ENCODE results near the gene NEXMIF. TPM values are rescaled to one million over a fixed set of nuclear protein-coding genes. Genes with fewer than 3 reads are reported as not detected.
"Not testable (repeated sequence)": the region's sequence is repeated elsewhere in the genome, so short reads cannot be mapped to it uniquely, and the experiment has no call there.

The NEXMIF gene
- total and polyA plus RNA-seq, 2 experiments from 2014 or later, result 0.25 to 0.80 TPM

DNA sequence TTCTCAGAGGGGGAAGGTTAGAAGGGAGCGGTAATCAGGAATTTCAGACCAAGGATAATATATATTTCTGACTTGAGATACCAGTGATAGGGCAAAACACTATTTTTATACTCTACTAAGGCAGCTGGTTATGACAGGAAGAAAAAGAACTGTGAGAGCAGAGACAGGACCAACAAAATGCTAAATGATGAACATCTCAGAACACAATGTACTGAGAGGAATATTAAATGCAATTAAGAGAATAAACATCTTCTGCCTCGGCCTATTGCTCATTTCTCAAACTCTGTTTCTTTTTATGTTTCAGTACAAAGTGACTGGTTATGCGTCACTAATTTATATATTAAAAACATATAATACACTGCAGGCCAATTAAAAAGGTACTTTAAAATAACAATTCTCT, 188.8 kb downstream of the NEXMIF start:
- no peak overlapping the region for H3K27ac ChIP-seq
- H3K4me1 ChIP-seq (ENCODE audit: insufficient read depth), result no peaks in the 10 kb centered on the region
- H3K36me3 ChIP-seq (replicated peaks; ENCODE audit: insufficient read depth, low read depth), result no peaks in the 10 kb centered on the region
- WGBS (ENCODE audit: low lambda C conversion rate, missing lambda C conversion rate), result 76% methylated on average over 3 of the region's 3 CpGs
- no peak overlapping the region for H3K4me2 ChIP-seq
- H3K9me2 ChIP-seq (replicated peaks; ENCODE audit: insufficient read depth), result no peaks in the 10 kb centered on the region
- H3K79me2 ChIP-seq, result no peaks in the 10 kb centered on the region
- no peaks in the 10 kb centered on the region for H3K9me3 ChIP-seq (ENCODE audit: low read depth)
- H3K27me3 ChIP-seq, result no peaks in the 10 kb centered on the region
- DNase-seq (ENCODE audit: low spot score), result no peak
- H2AFZ ChIP-seq, result no peak overlapping the region
- no peak overlapping the region for H3K4me3 ChIP-seq
- no peaks in the 10 kb centered on the region for H4K20me1 ChIP-seq (ENCODE audit: insufficient read depth, poor library complexity, severe bottlenecking)
- TF ChIP-seq, protein P1, sequence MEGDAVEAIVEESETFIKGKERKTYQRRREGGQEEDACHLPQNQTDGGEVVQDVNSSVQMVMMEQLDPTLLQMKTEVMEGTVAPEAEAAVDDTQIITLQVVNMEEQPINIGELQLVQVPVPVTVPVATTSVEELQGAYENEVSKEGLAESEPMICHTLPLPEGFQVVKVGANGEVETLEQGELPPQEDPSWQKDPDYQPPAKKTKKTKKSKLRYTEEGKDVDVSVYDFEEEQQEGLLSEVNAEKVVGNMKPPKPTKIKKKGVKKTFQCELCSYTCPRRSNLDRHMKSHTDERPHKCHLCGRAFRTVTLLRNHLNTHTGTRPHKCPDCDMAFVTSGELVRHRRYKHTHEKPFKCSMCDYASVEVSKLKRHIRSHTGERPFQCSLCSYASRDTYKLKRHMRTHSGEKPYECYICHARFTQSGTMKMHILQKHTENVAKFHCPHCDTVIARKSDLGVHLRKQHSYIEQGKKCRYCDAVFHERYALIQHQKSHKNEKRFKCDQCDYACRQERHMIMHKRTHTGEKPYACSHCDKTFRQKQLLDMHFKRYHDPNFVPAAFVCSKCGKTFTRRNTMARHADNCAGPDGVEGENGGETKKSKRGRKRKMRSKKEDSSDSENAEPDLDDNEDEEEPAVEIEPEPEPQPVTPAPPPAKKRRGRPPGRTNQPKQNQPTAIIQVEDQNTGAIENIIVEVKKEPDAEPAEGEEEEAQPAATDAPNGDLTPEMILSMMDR (IDR thresholded peaks at IDR 0.05; ENCODE audit: poor library complexity), result no peak
- TF ChIP-seq EZH2phosphoT487 (IDR thresholded peaks at IDR 0.05; ENCODE audit: low read depth, severe bottlenecking, unreplicated experiment), result no peak
- no peak for TF ChIP-seq EZH2 (IDR thresholded peaks at IDR 0.05; ENCODE audit: borderline replicate concordance)

DNA sequence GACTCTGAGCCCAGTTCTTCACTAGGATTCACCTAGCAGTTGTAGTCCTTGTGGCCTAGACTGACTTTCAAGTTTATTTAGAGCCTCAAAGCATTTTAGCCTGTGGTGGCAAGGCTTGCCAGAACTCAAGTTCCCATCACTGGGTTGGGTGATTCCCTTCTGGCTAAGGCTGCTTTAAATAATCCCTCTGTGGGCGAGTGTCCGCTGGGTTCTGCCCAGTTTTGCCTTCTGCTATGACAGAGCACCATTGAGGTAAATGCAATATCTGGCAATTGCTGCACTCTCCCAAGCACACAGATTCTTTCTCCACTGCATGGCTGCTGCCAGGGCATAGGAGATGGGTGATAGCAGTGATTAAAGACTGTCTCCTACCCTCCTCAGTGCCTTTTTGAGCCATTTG, 220.0 kb downstream of the NEXMIF start:
- H3K79me2 ChIP-seq, result no peaks in the 10 kb centered on the region
- H3K4me2 ChIP-seq, result no peak overlapping the region
- TF ChIP-seq EZH2phosphoT487 (IDR thresholded peaks at IDR 0.05; ENCODE audit: low read depth, severe bottlenecking, unreplicated experiment) (no peak), EZH2 (IDR thresholded peaks at IDR 0.05; ENCODE audit: borderline replicate concordance) (no peak)
- TF ChIP-seq, protein P1 (IDR thresholded peaks at IDR 0.05; ENCODE audit: poor library complexity), result no peak
- DNase-seq (ENCODE audit: low spot score), result no peak
- H3K36me3 ChIP-seq (replicated peaks; ENCODE audit: insufficient read depth, low read depth), result no peaks in the 10 kb centered on the region
- H2AFZ ChIP-seq, result no peak overlapping the region
- no peaks in the 10 kb centered on the region for H3K4me1 ChIP-seq (ENCODE audit: insufficient read depth)
- H3K27me3 ChIP-seq, result no peaks in the 10 kb centered on the region
- H3K4me3 ChIP-seq, result no peak overlapping the region
- H3K27ac ChIP-seq, result no peak overlapping the region
- 45% methylated on average over 2 of the region's 2 CpGs for WGBS (ENCODE audit: low lambda C conversion rate, missing lambda C conversion rate)
- H4K20me1 ChIP-seq (ENCODE audit: insufficient read depth, poor library complexity, severe bottlenecking), result no peaks in the 10 kb centered on the region
- H3K9me2 ChIP-seq (replicated peaks; ENCODE audit: insufficient read depth), result no peaks in the 10 kb centered on the region
- H3K9me3 ChIP-seq (ENCODE audit: low read depth), result no peaks in the 10 kb centered on the region

DNA sequence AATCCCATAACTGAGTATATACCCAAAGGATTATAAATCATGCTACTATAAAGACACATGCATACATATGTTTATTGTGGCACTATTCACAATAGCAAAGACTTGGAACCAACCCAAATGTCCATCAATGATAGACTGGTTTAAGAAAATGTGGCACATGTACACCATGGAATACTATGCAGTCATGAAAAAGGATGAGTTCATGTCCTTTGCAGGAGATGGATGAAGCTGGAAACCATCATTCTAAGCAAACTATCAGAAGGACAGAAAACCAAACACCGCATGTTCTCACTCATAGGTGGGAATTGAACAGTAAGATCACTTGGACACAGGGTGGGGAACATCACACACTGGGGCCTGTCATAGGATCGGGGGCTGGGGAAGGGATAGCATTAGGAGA, 223.9 kb downstream of the NEXMIF start:
- H3K9me2 ChIP-seq (replicated peaks; ENCODE audit: insufficient read depth); H3K27ac ChIP-seq; H3K4me1 ChIP-seq (ENCODE audit: insufficient read depth); H3K79me2 ChIP-seq; H3K9me3 ChIP-seq (ENCODE audit: low read depth); H3K27me3 ChIP-seq; DNase-seq (ENCODE audit: low spot score); H2AFZ ChIP-seq; H3K4me2 ChIP-seq; H3K36me3 ChIP-seq (replicated peaks; ENCODE audit: insufficient read depth, low read depth); H4K20me1 ChIP-seq (ENCODE audit: insufficient read depth, poor library complexity, severe bottlenecking); H3K4me3 ChIP-seq: not testable (repeated sequence)
- 83% methylated on average over 2 of the region's 2 CpGs for WGBS (ENCODE audit: low lambda C conversion rate, missing lambda C conversion rate)

DNA sequence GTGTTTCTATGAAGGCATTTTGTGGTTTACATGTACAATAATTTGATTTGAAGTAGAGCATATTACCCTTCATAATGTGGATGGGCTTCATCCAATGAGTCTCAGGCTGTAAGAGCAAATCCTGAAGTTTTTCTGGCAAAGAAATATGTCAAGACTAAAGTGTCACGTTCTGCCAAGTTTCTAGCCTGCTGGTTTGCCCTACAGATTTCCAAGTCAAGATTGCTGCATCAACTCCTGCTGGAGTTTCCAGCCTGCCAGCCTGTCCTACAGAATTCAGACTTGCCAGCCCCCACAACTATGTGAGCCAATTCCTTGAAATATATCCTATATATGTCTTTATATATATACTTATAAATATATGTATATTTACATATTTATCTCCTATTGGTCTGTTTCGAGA, 240.8 kb downstream of the NEXMIF start:
- no peak overlapping the region for H2AFZ ChIP-seq
- H3K4me1 ChIP-seq (ENCODE audit: insufficient read depth), result no peaks in the 10 kb centered on the region
- no peak overlapping the region for H3K4me3 ChIP-seq
- H3K9me2 ChIP-seq (replicated peaks; ENCODE audit: insufficient read depth), result no peaks in the 10 kb centered on the region
- TF ChIP-seq, protein P1 (IDR thresholded peaks at IDR 0.05; ENCODE audit: poor library complexity), result no peak
- no peak for TF ChIP-seq EZH2 (IDR thresholded peaks at IDR 0.05; ENCODE audit: borderline replicate concordance)
- no peak for TF ChIP-seq EZH2phosphoT487 (IDR thresholded peaks at IDR 0.05; ENCODE audit: low read depth, severe bottlenecking, unreplicated experiment)
- 37% methylated on average over 2 of the region's 2 CpGs for WGBS (ENCODE audit: low lambda C conversion rate, missing lambda C conversion rate)
- no peaks in the 10 kb centered on the region for H3K27me3 ChIP-seq
- no peak overlapping the region for H3K4me2 ChIP-seq
- no peak overlapping the region for H3K27ac ChIP-seq
- no peak for DNase-seq (ENCODE audit: low spot score)
- no peaks in the 10 kb centered on the region for H4K20me1 ChIP-seq (ENCODE audit: insufficient read depth, poor library complexity, severe bottlenecking)
- no peaks in the 10 kb centered on the region for H3K36me3 ChIP-seq (replicated peaks; ENCODE audit: insufficient read depth, low read depth)
- H3K79me2 ChIP-seq, result no peaks in the 10 kb centered on the region
- no peaks in the 10 kb centered on the region for H3K9me3 ChIP-seq (ENCODE audit: low read depth)

Small RNA genes lying within 50 kb of the gene (small RNA-seq; reads per million reads assigned to genes)
- not detected for gene AL139395.1

Other genes starting within 250 kb of the NEXMIF start
- 42.2 and 51.6 TPM in 2 replicates for gene ABCB7, start 230.8 kb upstream of the NEXMIF start, total RNA-seq
- gene ABCB7, start 230.8 kb upstream of the NEXMIF start, polyA plus RNA-seq, result 11.2 and 12.4 TPM in 2 replicates